IPS-20b (cell line): Measurements from ENCODE around the gene AGXT.

ENCODE experiments used
- H3K27ac ChIP-seq: one replicate; pipeline ENCODE4 v1.5.1; 2013; ENCODE audit warnings: low read length
- H3K27me3 ChIP-seq: 2 replicates; pipeline ENCODE4 v1.6.1; 2013; ENCODE audit warnings: mild to moderate bottlenecking, low read length, inconsistent platforms; ENCODE audit not compliant: insufficient read depth
- H3K36me3 ChIP-seq: 2 replicates; pipeline ENCODE4 v1.6.1; 2013; ENCODE audit warnings: low read depth, mild to moderate bottlenecking, inconsistent platforms, low read length, moderate library complexity; ENCODE audit not compliant: insufficient read depth
- H3K4me1 ChIP-seq: 2 replicates; pipeline ENCODE4 v1.6.1; 2013; ENCODE audit warnings: mild to moderate bottlenecking, control low read depth, inconsistent platforms, low read length, moderate library complexity; ENCODE audit not compliant: insufficient read depth
- H3K4me3 ChIP-seq: 2 replicates; pipeline ENCODE4 v1.5.1; 2013; ENCODE audit warnings: mild to moderate bottlenecking, low read length, inconsistent platforms
- H3K9ac ChIP-seq: 2 replicates; pipeline ENCODE4 v1.6.1; 2013; ENCODE audit warnings: low read depth, mild to moderate bottlenecking, inconsistent platforms, low read length, moderate library complexity
- H3K9me3 ChIP-seq: 2 replicates; pipeline ENCODE4 v1.6.1; 2013; ENCODE audit warnings: mild to moderate bottlenecking, low read depth, low read length, inconsistent platforms; ENCODE audit not compliant: insufficient read depth

Gene AGXT

DNA sequence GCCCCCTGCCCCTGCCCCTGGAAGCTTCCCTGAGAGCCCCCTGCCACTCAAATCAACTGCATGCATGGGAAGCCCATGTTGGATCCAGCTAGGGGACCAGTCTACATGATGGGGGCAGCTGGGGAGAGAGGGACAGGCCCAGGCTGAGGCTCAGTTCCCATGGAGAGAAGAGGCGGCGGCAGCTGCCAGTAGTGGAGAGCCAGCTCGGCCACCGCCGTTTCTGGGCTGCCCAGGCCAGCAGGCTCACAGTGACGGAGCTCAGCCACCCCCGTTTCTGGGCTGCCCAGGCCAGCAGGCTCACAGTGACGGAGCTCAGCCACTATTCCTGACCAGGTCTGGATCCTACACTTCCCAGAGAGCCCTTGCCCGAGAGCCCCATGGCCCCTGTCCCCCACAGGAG, 23.7 kb downstream of the AGXT start:
- no peak overlapping the region for H3K27ac ChIP-seq
- H3K9ac ChIP-seq, result no peak overlapping the region
- no peaks in the 10 kb centered on the region for H3K36me3 ChIP-seq
- H3K9me3 ChIP-seq, result no peaks in the 10 kb centered on the region
- H3K4me1 ChIP-seq, result peaks cover 6% of the 10 kb centered on the region; the same call in 1 of the 2 replicates
- no peaks in the 10 kb centered on the region for H3K27me3 ChIP-seq
- no peak overlapping the region for H3K4me3 ChIP-seq

DNA sequence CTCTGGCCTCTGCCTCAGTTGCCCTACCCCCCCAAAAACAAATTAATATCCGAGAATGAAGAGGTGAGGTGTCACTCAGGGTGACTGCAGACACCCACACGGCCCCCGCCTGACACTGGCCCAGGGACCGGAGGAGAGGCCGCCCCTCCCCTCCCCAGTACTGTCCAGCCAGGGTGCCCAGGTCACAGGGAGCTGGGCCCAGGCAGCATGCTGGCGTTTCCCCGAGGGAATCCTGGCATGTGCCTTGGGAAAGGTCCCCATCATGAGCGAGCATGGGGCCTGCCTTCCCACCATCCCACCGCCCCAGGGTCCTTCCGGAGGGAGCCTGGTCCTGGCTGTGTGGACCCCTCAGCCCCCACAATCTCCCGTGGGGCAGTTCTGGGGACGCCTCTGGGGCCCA, 24.3 kb downstream of the AGXT start:
- peaks cover 6% of the 10 kb centered on the region; the same call in 1 of the 2 replicates for H3K4me1 ChIP-seq
- no peak overlapping the region for H3K4me3 ChIP-seq
- no peaks in the 10 kb centered on the region for H3K36me3 ChIP-seq
- no peaks in the 10 kb centered on the region for H3K27me3 ChIP-seq
- no peak overlapping the region for H3K27ac ChIP-seq
- no peaks in the 10 kb centered on the region for H3K9me3 ChIP-seq
- H3K9ac ChIP-seq, result no peak overlapping the region

DNA sequence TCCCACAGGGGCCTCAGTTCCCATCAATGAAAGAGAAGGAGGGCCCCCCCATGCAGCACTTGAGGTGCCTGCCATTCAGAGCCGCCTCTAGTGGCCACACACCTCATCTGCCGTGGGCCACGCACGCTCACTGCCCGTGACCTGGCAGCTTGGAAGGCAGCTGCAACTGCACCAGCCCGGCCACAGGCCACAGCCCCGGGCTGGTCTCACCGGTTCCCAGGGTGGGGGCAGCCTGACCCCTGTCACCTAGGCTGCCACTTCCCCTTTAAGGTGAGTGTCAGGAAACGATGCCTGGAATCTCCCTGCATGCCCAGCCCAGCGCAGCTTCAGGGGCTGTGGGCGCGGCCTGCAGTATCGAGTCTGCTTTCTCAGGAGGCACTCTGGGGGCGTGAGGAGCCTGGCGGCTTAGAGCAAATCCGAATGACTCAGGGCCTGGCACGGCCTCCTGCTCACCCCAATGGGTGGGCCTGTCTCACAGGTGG, 24.8 kb downstream of the AGXT start:
- Histone ChIP-seq H3K4me3 (no peak overlapping the region; the same call in 1 of the 2 replicates), H3K36me3 (no peaks in the 10 kb centered on the region), H3K9me3 (no peaks in the 10 kb centered on the region), H3K9ac (no peak overlapping the region), H3K27ac (no peak overlapping the region), H3K27me3 (no peaks in the 10 kb centered on the region), H3K4me1 (peaks cover 6% of the 10 kb centered on the region; the same call in 1 of the 2 replicates)

- H3K27me3 ChIP-seq, result no peaks in the 10 kb centered on the region
- no peak overlapping the region; the same call in 1 of the 2 replicates for H3K4me3 ChIP-seq
- no peak overlapping the region for H3K9ac ChIP-seq
- no peaks in the 10 kb centered on the region for H3K9me3 ChIP-seq
- H3K27ac ChIP-seq, result no peak overlapping the region
- no peaks in the 10 kb centered on the region for H3K36me3 ChIP-seq
- H3K4me1 ChIP-seq, result peaks cover 6% of the 10 kb centered on the region; the same call in 1 of the 2 replicates
Measured at GRCh38 chr2:240894006-240894405, 25.4 kb downstream of the AGXT start.

- H3K4me3 ChIP-seq, result no peak overlapping the region
- no peak overlapping the region for H3K27ac ChIP-seq
- H3K9me3 ChIP-seq, result no peaks in the 10 kb centered on the region
- no peaks in the 10 kb centered on the region for H3K27me3 ChIP-seq
- H3K36me3 ChIP-seq, result no peaks in the 10 kb centered on the region
- H3K9ac ChIP-seq, result no peak overlapping the region
- H3K4me1 ChIP-seq, result peaks cover 6% of the 10 kb centered on the region; the same call in 1 of the 2 replicates
Measured at GRCh38 chr2:240894836-240895558, 26.4 kb downstream of the AGXT start.

DNA sequence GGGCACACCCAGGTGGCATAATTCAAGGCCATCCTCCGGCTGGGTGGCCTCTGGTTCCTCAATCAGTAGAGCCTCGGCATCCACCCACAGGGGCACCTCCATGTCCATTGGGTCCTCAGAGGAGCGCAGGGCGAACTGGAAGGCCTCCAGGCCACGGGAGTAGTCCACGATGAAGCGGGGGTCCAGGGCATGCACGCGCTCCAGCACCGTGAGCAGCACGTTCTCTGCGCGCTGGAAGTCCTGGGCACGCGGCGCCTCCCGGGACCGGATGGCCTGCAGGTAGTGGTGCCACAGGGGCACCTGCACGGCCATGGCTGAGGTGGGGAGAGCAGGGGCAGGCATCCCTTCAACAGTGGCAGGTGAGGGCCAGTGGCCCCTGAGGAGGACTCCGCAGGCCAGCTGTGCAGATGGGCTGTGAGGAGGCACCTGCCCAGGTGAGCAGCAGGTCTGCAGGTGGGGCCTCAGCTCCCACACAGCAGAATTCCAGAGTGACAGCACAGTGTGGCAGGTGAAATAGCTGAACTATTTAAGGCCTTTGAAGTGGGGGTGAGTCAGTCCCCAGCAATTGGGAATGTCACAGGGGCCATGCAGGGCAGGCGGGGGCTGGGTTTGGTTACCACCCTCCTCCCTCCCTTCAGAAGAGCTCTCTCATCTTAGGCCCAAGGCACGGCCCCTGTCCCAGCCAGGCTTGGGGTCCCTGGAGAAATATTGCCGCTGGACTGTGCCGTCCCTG, 27.2 kb downstream of the AGXT start, which contains the start of gene MAB21L4:
TSS of gene MAB21L4 (minus strand) at position 501 of the 733 bp plus-strand sequence. CDS start at position 342, 159 bp downstream.
- H3K27ac ChIP-seq, result no peak within 1 kb of the TSS
- no peaks in the 10 kb centered on the region for H3K27me3 ChIP-seq
- peaks cover 6% of the 10 kb centered on the region; the same call in 1 of the 2 replicates for H3K4me1 ChIP-seq
- no peak within 1 kb of the TSS for H3K9ac ChIP-seq
- no peak within 1 kb of the TSS for H3K4me3 ChIP-seq
- no peaks in the 10 kb centered on the region for H3K9me3 ChIP-seq
- no peaks in the 10 kb centered on the region for H3K36me3 ChIP-seq

DNA sequence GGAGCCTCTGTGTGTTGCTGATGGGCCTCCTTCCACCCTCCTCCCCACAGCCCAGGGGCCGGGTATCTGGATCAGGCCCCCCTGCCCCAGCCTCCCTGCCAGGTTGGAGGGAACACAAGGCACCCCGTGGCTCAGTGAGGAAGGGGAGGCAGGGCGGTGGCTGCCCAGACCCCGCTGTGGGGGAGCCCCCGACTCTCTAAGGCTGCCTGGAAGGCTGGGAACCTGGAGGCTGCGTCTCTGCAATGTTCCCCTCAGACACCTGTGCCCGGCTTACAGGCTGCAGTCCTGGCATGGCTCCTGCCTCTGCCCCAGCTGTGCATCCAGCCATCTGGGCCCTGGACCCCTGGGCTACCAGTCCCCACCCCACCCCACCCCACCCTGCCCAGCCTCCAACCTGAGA, 27.8 kb downstream of the AGXT start:
- Histone ChIP-seq H3K9me3 (no peaks in the 10 kb centered on the region), H3K27ac (no peak overlapping the region), H3K4me1 (peaks cover 6% of the 10 kb centered on the region; the same call in 1 of the 2 replicates), H3K9ac (no peak overlapping the region), H3K4me3 (no peak overlapping the region), H3K27me3 (no peaks in the 10 kb centered on the region), H3K36me3 (no peaks in the 10 kb centered on the region)

- no peaks in the 10 kb centered on the region for H3K27me3 ChIP-seq
- no peak overlapping the region for H3K9ac ChIP-seq
- no peak overlapping the region for H3K27ac ChIP-seq
- H3K9me3 ChIP-seq, result no peaks in the 10 kb centered on the region
- H3K36me3 ChIP-seq, result no peaks in the 10 kb centered on the region
- H3K4me3 ChIP-seq, result no peak overlapping the region
- peaks cover 6% of the 10 kb centered on the region; the same call in 1 of the 2 replicates for H3K4me1 ChIP-seq
Measured at GRCh38 chr2:240896871-240897692, 28.5 kb downstream of the AGXT start.

- no peaks in the 10 kb centered on the region for H3K36me3 ChIP-seq
- no peak overlapping the region for H3K9ac ChIP-seq
- H3K27me3 ChIP-seq, result no peaks in the 10 kb centered on the region
- peaks cover 6% of the 10 kb centered on the region; the same call in 1 of the 2 replicates for H3K4me1 ChIP-seq
- H3K4me3 ChIP-seq, result no peak overlapping the region
- no peaks in the 10 kb centered on the region for H3K9me3 ChIP-seq
- H3K27ac ChIP-seq, result no peak overlapping the region
Measured at GRCh38 chr2:240898108-240898730, 29.6 kb downstream of the AGXT start.

DNA sequence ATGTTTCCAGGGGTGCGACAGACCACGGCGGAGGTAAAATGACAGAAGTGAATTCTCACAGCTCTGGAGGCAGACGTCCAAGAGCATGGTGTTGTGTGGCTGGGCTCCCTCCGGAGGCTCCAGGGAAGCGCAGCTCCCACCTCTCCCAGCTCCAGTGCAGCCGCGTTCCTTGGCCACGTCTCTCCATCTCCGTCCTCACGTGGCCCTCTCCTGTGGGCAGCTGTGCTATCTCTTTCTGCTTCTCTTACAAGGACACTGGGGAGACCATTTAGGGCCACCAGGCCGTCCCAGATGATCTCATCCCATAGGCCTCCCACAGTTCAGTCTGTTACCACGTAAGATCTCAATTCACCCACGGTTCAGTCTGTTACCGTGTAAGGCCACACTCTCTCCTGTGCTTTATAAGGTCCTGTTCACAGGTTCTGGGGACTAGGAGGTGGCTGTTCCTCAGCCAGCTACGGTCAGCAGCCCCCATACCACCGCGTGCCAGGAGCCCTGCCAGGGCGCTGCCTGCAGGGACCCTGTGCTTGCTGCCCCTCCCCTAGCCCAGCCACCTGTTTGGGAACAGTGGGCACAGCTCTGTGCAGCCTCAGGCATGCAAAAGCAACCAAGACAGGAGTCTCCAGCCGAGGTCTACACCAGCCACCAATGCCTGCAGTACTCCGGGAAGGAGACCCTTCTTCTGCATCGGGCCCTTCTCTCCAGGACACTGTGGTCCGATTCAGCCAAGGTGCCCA, 30.3 kb downstream of the AGXT start:
- Histone ChIP-seq H3K27me3 (no peaks in the 10 kb centered on the region), H3K4me3 (no peak overlapping the region), H3K36me3 (no peaks in the 10 kb centered on the region), H3K9ac (no peak overlapping the region), H3K4me1 (peaks cover 3% of the 10 kb centered on the region; the same call in 1 of the 2 replicates), H3K9me3 (no peaks in the 10 kb centered on the region), H3K27ac (no peak overlapping the region)
